GM12891 (cell line): ENCODE measurements around the gene CD180.

Experiments used
- PAX5 ChIP-seq: IDR thresholded peaks from 2 replicates; pipeline ENCODE4 v1.6.1; 2011; ENCODE audit warnings: low read length, moderate library complexity, mild to moderate bottlenecking; ENCODE audit not compliant: insufficient read depth, severe bottlenecking
- POLR2A ChIP-seq: IDR thresholded peaks from 2 replicates; pipeline ENCODE4 v1.6.1; 2011; ENCODE audit warnings: low read depth, low read length, control low read depth
- POLR2AphosphoS5 ChIP-seq: IDR thresholded peaks from 2 replicates; pipeline ENCODE4 v1.6.1; 2011; ENCODE audit warnings: low read depth, low read length, control low read depth
- POU2F2 ChIP-seq: IDR thresholded peaks from 2 replicates; pipeline ENCODE4 v1.6.1; 2011; ENCODE audit warnings: low read depth, mild to moderate bottlenecking, control low read depth, low read length, moderate library complexity
- SPI1 ChIP-seq: IDR thresholded peaks from 2 replicates; pipeline ENCODE4 v1.6.1; 2011; ENCODE audit warnings: low read depth, low read length, control low read depth
- TAF1 ChIP-seq: IDR thresholded peaks from 2 replicates; pipeline ENCODE4 v1.6.1; 2011; ENCODE audit warnings: low read depth, low read length, control low read depth

GRCh38 chr5:67243944-67244343, 47.3 kb upstream of the CD180 start:
- TF ChIP-seq POU2F2, result no peak
- TF ChIP-seq POLR2A, result no peak
- no peak for TF ChIP-seq POLR2AphosphoS5
- TF ChIP-seq TAF1, result no peak
- TF ChIP-seq PAX5, result no peak
- no peak for TF ChIP-seq SPI1
